ENCODE measurements around the gene ARHGAP30.
"Not testable (repeated sequence)": the region's sequence is repeated elsewhere in the genome, so short reads cannot be mapped to it uniquely, and the experiment has no call there.

The ARHGAP30 gene, protein sequence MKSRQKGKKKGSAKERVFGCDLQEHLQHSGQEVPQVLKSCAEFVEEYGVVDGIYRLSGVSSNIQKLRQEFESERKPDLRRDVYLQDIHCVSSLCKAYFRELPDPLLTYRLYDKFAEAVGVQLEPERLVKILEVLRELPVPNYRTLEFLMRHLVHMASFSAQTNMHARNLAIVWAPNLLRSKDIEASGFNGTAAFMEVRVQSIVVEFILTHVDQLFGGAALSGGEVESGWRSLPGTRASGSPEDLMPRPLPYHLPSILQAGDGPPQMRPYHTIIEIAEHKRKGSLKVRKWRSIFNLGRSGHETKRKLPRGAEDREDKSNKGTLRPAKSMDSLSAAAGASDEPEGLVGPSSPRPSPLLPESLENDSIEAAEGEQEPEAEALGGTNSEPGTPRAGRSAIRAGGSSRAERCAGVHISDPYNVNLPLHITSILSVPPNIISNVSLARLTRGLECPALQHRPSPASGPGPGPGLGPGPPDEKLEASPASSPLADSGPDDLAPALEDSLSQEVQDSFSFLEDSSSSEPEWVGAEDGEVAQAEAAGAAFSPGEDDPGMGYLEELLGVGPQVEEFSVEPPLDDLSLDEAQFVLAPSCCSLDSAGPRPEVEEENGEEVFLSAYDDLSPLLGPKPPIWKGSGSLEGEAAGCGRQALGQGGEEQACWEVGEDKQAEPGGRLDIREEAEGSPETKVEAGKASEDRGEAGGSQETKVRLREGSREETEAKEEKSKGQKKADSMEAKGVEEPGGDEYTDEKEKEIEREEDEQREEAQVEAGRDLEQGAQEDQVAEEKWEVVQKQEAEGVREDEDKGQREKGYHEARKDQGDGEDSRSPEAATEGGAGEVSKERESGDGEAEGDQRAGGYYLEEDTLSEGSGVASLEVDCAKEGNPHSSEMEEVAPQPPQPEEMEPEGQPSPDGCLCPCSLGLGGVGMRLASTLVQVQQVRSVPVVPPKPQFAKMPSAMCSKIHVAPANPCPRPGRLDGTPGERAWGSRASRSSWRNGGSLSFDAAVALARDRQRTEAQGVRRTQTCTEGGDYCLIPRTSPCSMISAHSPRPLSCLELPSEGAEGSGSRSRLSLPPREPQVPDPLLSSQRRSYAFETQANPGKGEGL

DNA sequence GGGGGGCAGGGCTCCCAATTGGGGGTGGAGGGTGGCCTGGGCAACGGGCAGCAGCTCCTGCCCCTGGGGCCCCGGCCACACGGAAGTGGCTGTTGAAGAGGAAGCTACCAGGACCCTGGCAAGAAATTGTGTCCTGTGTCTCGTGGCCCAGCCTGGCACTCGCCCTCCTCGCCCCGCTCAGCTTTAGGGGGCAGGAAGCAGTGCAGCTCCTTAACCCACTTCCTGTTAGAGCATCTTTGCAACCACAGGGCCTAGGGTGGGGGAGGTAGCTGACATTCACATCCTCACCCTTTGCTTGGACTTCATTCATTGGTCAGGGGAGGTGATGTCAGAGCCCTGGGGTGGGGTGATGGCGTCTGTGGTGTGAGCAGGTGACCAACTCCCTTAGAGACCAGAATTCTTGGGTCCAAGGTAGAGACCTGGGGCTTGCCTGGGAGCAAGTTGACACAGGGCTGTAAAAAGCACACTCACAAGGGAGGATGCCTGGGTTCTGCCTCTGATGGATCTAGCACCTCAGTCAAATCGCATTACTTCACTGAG is at the start of gene ARHGAP30:
Gene ARHGAP30, minus strand, starts transcription at position 161 of the 540 bp plus-strand sequence. CDS start 267 bp downstream, outside the sequence.
- DNase-seq (ENCODE audit: low read depth), result peak; percentile 47

DNA sequence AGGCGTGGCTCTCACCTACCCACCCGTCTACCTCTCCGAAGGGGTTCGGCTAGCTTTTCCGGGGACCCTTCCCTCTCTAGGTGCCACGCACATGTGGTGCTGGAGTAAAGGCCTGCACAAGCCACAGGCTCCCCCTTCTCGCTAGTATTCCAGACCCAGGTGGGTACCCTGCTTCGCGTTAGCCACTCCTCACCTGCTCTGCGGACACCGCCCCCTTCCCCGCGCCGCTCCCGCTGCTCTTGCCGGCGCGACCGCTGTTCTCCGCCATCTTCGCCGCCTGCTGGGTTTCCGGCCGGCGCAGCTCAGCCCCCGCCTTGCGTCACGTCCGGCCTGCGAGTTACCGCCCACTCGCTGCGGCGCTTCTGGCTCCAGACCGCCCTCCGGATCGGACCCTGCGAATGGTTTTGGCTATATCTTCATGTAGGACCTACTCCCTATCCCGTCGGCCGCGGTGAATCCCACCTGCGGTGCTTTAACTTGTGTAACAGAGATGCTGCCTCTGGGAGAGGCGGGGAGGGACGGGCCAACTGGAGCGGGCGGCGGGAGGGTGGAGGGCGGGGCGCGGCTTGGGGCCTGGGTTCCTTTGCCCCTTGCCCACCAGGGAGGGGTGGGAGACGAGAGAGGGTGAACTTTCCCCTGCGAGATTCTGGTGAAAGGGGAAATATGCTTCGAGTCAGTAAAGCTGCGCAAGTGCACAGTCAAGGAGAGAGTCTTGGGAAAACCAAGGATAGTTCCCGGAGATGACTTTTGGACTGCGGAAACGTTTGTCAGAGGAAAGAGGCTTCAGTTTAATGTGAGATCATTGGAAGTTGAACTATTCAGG is 48.3 kb upstream of the ARHGAP30 start, which contains the start of the genes NIT1 and PFDN2:
Gene NIT1, plus strand, starts transcription at position 347 of the 823 bp plus-strand sequence. Its CDS starts 72 bp downstream, at position 419.
Gene PFDN2, minus strand, starts transcription at position 279 of the 823 bp plus-strand sequence. Its CDS starts 11 bp downstream, at position 268.
- peak; percentile 71 for DNase-seq (ENCODE audit: low read depth)

DNA sequence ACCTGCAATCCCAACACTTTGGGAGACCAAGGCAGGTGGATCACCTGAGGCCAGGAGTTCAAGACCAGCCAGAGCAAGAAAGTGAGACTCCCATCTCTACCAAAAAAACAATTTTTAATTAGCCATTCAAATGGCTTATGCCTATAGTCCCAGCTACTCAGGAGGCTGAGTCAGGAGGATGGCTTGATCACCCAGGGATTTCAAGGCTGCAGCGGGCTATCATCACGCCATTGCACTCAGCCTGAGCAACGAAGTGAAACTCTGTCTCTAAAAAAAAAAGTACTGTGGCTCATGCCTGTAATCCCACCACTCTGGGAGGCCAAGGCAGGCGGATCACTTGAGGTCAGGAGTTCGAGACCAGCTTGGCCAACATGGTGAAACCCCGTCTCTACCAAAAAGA is 46.3 kb upstream of the ARHGAP30 start:
- DNase-seq (ENCODE audit: low read depth), result not testable (repeated sequence)

DNA sequence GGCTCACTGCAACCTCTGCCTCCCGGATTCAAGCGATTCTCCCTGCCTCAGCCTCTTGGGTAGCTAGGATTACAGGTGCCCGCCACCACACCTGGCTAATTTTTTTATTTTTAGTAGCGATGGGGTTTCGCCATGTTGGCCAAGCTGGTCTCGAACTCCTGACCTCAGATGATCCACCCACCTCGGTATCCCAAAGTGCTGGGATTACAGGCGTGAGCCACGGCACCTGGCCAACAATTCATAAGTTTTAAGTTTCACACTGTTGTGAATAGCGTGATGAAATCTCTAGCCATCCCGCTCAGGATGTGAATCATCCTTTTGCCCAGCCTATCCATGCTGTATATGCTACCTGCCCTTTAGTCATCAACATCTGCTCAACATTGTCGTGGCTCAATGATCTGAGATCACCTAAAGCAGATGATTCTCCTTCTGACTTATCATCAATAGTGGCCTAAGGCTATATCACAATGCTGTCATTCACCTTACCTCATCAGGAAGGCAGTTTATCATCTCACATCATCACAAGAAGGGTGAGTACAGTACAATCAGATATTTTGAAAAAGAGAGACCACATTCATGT is 45.5 kb upstream of the ARHGAP30 start:
- no peak for DNase-seq (ENCODE audit: low read depth)

DNA sequence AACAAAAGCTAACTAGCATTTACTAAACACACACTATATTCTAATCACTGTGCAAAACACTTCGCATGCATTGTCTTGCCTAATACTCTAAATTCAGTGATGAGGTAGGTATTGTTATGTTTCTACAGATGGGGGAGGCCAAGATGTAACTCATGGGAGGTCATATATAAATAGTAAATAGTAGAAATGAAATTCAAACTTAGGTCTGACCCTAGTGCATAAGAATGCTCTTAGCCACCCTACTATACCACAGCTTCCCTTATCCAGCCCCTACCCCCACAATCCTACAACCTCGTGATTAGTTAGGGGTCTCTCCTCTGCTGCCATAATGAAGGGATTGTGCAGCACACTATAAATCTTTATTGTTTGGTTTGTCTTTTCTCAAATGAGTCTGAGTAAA is 44.9 kb upstream of the ARHGAP30 start:
- no peak for DNase-seq (ENCODE audit: low read depth)

DNA sequence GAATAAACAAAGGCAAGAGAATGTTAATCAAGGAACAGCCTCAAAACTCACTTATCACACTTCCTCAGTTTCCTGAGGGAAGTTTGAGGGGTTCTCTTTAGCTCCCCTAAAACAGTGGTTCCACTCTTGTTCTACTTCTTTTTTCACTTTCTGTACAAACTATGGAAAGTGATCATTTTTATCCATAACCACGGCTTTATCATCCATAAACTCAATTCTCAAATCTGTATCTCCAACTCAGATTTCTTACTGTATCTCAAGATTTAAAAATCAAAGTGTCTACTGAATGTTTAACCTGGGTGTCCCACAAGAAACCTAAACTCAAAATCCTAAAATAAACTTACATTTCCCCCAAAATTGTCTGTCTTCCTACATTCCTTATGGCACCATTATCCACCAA is 44.2 kb upstream of the ARHGAP30 start:
- no peak for DNase-seq (ENCODE audit: low read depth)

DNA sequence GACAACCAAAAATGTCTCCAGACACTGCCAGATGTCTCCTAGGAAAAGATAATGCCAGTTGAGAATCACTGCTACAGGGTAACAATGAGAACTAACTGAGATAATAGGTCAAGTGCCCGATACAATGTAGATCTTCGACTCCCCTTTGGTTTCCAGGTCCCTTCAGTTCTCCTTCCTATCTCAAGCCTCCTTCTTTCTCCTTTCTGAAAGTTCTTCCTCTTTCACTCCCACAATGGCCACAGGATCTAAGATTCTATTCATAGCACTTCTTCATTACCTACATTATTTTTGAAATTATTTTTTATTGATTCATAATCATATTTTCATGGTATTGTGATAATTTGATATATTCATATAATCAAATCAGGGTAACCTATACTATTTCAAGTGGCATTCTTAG is 41.8 kb upstream of the ARHGAP30 start:
- no peak for DNase-seq (ENCODE audit: low read depth)

DNA sequence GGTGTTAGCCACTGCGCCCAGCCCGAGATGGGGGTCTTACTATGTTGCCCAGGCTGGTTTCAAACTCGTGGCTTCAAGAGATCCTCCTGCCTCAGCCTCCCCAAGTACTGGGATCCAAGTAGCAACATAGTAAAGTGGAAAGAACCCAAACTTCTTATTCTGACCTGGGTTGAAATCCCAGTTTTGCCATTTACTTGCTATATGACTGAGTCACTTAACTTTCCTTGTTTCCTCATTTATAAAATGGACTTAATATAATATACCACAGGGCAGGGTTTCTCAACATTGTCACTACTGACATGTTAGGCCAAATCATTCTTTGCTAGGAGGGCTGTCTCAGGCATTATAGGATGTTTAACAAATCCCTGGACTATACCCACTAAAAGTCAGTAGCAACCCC is 41.4 kb upstream of the ARHGAP30 start:
- DNase-seq (ENCODE audit: low read depth), result no peak

DNA sequence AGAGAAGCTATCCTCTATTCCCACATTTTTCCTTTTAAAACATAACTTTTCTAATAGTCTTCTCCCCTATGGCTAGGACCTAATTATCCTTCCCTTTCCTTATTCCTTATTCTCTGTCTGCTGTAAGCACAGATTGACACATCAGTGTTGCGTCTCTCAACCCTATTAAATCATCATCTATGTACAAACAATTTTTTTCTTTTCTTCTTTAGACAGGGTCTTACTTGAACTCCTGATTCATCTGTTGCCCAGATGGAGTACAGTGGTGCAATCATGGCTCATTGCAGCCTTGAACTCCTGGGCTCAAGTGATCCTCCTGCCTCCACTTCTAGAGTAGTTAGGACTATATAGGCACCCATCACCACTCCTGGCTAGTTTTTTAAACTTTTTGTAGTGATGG is 36.7 kb upstream of the ARHGAP30 start:
- DNase-seq (ENCODE audit: low read depth), result no peak

DNA sequence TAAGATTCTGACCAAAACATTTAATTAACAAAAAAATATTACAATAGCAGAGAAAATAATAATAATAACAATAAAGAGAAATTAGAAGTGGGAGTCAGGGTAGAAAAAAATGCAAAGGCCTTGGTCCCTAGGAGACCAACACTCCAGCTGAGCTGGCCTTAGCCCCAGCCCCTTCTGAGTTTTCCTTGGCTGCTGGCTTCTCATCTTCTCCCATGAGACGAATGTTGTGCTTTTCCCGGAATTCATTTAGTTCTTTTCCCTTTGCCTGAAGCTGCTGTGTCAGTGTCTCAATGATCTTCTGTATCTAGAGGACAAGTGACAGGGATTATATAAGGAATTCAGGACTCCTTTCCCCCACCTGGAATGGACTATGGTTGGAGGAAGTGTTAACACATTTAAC is 30.9 kb upstream of the ARHGAP30 start:
- DNase-seq (ENCODE audit: low read depth), result no peak

DNA sequence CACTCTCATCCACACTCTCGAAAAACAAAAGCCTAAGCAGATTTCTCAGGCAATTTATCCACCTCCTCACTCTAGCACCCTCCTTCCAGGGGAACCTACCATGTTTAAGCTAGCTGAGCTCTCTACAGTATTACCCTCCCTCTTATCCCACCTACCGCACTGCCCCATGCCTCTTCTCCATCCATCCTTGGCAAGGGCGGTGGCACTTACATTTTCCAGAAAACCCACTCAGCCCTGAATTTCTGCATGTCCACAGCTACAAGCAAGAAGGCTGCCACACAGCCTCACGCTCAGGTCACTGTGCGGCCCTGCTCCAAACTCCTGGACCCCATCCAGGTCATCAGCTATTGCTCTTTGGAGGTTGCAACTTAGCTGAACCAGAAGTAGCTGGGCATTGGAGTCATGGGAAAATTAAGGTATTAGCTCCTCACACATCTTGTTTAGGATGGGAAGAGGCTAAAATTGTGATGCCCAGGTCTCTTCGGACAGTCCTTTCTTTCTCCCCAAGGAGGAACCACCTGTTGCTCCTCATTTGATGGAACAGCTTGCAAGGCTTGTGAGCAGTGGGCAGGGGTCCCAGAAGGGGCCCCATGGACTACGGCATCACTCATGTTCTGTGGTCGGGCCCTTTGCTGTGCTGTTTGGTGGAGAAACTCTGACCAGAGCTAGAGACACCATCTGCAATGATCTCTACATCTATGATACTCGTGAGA is 29.6 kb upstream of the ARHGAP30 start:
- no peak for DNase-seq (ENCODE audit: low read depth)

DNA sequence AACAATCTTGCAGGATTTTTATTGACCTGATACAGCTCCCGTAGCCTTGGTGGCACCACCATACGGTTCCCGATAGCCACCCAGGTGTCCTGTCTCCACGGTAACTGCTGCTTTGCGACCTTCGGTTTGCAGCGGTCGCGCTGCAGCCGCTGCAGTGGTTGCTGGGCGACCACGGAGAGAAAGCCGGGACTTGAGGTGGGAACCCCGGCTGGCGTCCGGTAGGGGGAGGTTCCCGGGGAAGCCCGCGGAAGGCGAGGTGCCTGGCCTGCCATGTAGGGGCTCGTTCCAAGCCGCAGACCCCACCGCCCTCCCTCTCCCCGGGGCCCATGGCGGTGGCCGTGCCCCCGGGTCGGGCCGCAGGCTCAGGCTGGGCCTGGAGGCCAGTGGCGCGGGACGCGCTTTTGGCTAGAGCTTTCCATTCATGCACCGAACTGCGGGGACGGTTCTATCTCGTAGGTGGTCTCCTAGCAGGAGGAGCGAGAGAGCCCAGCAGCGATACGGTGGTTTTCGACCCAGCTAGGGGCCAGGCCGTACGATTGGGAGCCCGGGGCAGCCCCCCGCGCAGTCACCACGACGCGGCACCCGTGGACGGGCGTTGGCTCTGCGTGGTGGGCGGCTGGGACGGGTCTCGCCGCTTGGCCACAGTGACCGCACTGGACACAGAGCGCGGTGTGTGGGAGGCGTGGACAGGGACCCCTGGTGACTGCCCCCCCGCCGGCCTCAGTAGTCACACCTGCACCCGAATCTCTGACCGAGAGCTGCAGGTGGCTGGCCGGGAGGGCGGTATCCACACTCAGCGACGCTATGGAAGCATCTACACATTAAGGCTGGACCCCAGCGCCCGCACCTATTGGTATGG is 28.7 kb upstream of the ARHGAP30 start, which contains the start of gene KLHDC9:
Gene KLHDC9, plus strand, starts transcription at position 152 of the 859 bp plus-strand sequence. Its CDS starts 175 bp downstream, at position 327.
- DNase-seq (ENCODE audit: low read depth), result no peak

DNA sequence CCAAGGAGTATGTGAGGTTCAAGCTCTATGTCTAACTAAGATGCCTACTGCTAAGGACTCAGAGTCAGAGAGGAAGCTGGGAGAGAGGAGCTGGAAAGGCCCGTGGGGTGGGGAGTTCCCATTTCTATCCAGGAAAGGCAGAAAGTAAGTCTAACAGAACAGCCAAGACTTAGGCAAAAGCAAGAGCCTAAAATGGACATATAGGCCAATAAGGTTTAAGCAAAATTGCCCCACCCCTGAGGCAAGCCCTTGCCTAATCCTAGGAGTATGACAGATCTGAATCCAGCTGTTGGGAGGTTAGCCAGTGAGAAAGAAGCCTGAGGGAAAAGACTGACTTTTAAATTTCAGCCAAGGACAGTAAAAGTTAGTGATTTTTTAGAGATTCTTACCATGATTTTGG is 26.8 kb upstream of the ARHGAP30 start:
- DNase-seq (ENCODE audit: low read depth), result no peak

DNA sequence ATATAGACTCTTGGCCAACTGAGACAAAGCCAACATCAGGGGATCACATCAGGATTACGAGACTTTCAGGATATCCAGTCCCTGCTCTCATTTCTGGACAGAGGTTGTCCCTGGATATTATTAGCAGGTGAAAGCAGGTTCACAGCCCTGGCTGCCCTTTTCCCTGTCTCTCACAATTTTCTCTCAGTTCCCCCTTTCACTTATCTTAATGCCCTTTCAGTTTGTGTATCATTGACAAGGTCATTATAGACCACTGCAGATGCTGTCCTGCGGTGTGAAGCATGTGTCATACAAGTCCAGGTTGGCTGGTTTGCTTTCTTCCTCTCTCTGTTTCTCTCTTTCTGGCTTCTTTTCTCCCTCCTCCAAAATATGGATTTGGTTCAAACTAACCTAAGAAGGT is 26.3 kb upstream of the ARHGAP30 start:
- DNase-seq (ENCODE audit: low read depth), result no peak

DNA sequence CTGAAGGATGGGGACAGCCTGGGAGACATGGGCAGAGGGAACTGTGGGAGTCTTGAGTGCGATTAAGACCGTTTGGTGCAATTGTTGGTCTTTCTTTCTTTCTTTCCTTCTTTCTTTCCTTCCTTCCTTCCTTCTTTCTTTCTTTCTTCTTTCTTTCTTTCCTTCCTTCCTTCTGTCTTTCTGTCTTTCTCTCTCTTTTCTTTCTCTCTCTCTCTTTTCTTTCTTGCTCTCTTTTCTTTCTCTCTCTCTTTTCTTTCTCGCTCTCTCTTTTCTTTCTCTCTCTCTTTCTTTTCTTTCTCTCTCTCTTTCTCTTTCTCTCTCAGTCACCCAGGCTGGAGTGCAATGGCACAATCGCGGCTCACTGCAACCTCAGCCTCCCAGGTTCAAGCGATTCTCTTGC is 25.5 kb upstream of the ARHGAP30 start:
- no peak for DNase-seq (ENCODE audit: low read depth)

DNA sequence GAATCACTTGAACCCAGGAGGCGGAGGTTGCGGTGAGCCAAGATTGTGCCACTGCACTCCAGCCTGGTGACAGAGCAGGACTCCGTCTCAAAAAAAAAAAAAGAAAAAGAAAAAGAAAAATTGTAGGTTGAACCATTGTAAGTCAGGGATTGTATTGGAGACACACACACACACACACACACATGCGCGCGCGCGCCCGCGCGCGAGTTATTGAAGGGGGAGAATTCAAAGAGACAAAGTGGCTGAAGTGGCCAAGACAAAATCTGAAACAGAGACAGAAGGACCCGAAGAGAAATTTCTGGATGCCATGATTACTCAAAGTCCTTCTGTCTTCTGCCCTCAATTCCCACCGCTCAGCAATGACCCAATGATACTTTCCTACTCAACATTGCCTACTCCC is 24.8 kb upstream of the ARHGAP30 start:
- no peak for DNase-seq (ENCODE audit: low read depth)

DNA sequence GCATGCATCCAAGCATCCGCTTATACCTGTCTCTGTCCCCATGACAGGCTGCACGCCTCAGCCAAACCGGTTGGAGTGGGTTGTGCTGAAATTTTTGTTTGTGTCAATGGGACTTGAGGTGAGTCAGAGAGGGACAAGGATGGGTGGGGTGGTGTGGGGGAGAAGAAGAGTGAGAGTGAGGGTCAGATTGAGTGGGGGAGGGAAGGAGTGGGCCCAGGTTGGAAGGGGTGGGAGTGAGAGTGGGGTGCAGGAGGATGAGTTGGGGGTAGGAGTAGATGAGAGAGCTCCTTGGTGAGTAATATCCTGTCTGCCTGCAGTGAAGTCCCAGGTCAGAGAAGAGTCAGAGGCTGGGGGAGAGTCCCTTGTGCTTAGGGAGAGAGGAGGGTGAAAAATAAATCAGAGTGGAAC is 22.9 kb upstream of the ARHGAP30 start:
- DNase-seq (ENCODE audit: low read depth), result no peak

DNA sequence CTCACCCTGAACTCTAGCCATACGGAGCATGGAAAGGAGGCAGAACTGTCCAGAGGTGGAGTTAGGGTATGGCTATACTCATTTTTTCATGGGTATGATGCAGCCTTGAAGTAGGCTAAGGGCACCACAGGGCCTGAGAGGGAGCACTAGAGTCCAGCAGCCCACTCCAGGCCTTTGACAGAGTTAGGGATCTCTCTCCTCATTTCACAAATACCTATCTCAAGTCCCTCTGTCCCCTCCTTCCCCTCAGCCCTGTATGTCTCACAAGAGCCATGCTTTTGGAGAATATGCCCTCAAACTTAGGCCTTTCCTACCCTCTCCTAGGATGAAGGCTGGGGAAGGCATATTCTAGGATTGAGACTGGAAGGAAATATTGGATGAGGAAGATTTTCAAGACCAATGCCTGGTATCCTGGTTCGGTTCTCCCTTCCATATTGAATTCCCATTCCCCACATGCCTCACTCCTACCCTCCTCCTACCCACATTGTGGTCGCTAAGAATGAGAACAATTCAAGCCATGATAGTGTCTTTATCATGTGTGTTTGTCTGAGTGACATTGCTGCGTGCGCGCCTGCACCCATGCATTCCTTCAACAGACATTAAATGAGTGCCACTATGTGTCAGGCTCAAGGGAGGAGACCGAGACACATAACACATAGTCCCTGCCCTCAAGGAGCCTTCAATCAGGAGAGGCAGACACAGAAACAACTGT is 22.3 kb upstream of the ARHGAP30 start:
- no peak for DNase-seq (ENCODE audit: low read depth)

Data from stimulated activated CD8-positive, alpha-beta memory T cell treated with anti-CD3 and anti-CD28 coated beads, Interleukin-15, amount 100 ng/mL, for 24 hours (primary cell).